ENCODE results near the gene PPP2R3B.
"Not testable (repeated sequence)": the region's sequence is repeated elsewhere in the genome, so short reads cannot be mapped to it uniquely, and the experiment has no call there.

The PPP2R3B gene

GRCh38 chrX:352582-353314 lies 34.0 kb downstream of the PPP2R3B start:
- Histone ChIP-seq H3K9me3 (replicated peaks in 1 of 2; ENCODE audit: control insufficient read depth in 2 of 2, insufficient read depth in 1 of 2, low read depth in 1 of 2, low read length in 2 of 2) (peaks cover 0 to 2% of the 10 kb centered on the region in 2 donors), H3K23ac (ENCODE audit: low read depth, low read length, poor library complexity) (peak overlapping the region; percentile 70), H3K27me3 (ENCODE audit: control insufficient read depth in 3 of 3, insufficient read depth in 3 of 3, low read depth in 1 of 3, low read length in 3 of 3) (no peaks in the 10 kb centered on the region), H3K4ac (ENCODE audit: low read length) (no peak overlapping the region), H4K8ac (ENCODE audit: low read depth, low read length) (no peak overlapping the region), H2BK5ac (ENCODE audit: low read length) (no peak overlapping the region), H2AFZ (ENCODE audit: low read length) (no peak overlapping the region), H3K14ac (ENCODE audit: low read length) (no peak overlapping the region), H3K79me1 (ENCODE audit: low read depth, low read length) (peaks cover 23% of the 10 kb centered on the region), H3K18ac (ENCODE audit: low read length) (peak overlapping the region; percentile 11), H3K27ac (replicated peaks; ENCODE audit: low read length) (no peak overlapping the region), H2BK15ac (ENCODE audit: low read length) (no peak overlapping the region), H4K91ac (ENCODE audit: low read depth, low read length, poor library complexity) (no peak overlapping the region), H3K4me3 (ENCODE audit: low read length in 2 of 2) (no peak overlapping the region), H3K9ac (ENCODE audit: low read depth, low read length, poor library complexity) (no peak overlapping the region), H3K4me2 (ENCODE audit: insufficient read depth, low read length, poor library complexity, severe bottlenecking) (no peak overlapping the region), H2BK120ac (ENCODE audit: low read depth, low read length) (no peak overlapping the region), H3K4me1 (ENCODE audit: control insufficient read depth in 2 of 2, insufficient read depth in 1 of 2, low read depth in 1 of 2, low read length in 2 of 2) (peaks cover 0 to 5% of the 10 kb centered on the region in 2 donors), H2BK12ac (ENCODE audit: low read length) (no peak overlapping the region), H2AK5ac (ENCODE audit: low read depth, low read length) (no peak overlapping the region), H3K36me3 (replicated peaks in 1 of 2; ENCODE audit: control insufficient read depth in 2 of 2, insufficient read depth in 2 of 2, low read length in 2 of 2) (peaks cover 9 to 62% of the 10 kb centered on the region in 2 donors)
- DNase-seq (ENCODE audit: low spot score), result no peak
- no CpG with 5 or more reads among the region's 39 CpGs for WGBS, 2 donors (ENCODE audit: extremely low coverage in 2 of 2, insufficient read length in 2 of 2, insufficient replicate concordance in 1 of 2)

GRCh38 chrX:352181-352580 lies 34.5 kb downstream of the PPP2R3B start:
- Histone ChIP-seq H3K4me2 (ENCODE audit: insufficient read depth, low read length, poor library complexity, severe bottlenecking) (no peak overlapping the region), H3K4me3 (ENCODE audit: low read length in 2 of 2) (no peak overlapping the region), H2BK15ac (ENCODE audit: low read length) (no peak overlapping the region), H3K27ac (replicated peaks; ENCODE audit: low read length) (no peak overlapping the region), H3K23ac (ENCODE audit: low read depth, low read length, poor library complexity) (no peak overlapping the region), H3K14ac (ENCODE audit: low read length) (no peak overlapping the region), H3K18ac (ENCODE audit: low read length) (peak overlapping the region; percentile 11), H4K8ac (ENCODE audit: low read depth, low read length) (no peak overlapping the region), H3K4me1 (ENCODE audit: control insufficient read depth in 2 of 2, insufficient read depth in 1 of 2, low read depth in 1 of 2, low read length in 2 of 2) (peaks cover 0 to 5% of the 10 kb centered on the region in 2 donors), H2BK5ac (ENCODE audit: low read length) (no peak overlapping the region), H3K27me3 (ENCODE audit: control insufficient read depth in 3 of 3, insufficient read depth in 3 of 3, low read depth in 1 of 3, low read length in 3 of 3) (no peaks in the 10 kb centered on the region), H2AFZ (ENCODE audit: low read length) (no peak overlapping the region), H3K79me1 (ENCODE audit: low read depth, low read length) (peaks cover 23% of the 10 kb centered on the region), H3K9me3 (replicated peaks in 1 of 2; ENCODE audit: control insufficient read depth in 2 of 2, insufficient read depth in 1 of 2, low read depth in 1 of 2, low read length in 2 of 2) (peaks cover 0 to 4% of the 10 kb centered on the region in 2 donors), H2BK120ac (ENCODE audit: low read depth, low read length) (no peak overlapping the region), H2BK12ac (ENCODE audit: low read length) (no peak overlapping the region), H3K9ac (ENCODE audit: low read depth, low read length, poor library complexity) (no peak overlapping the region), H4K91ac (ENCODE audit: low read depth, low read length, poor library complexity) (no peak overlapping the region), H3K36me3 (replicated peaks in 1 of 2; ENCODE audit: control insufficient read depth in 2 of 2, insufficient read depth in 2 of 2, low read length in 2 of 2) (peaks cover 9 to 63% of the 10 kb centered on the region in 2 donors), H2AK5ac (ENCODE audit: low read depth, low read length) (no peak overlapping the region), H3K4ac (ENCODE audit: low read length) (no peak overlapping the region)
- no CpG with 5 or more reads among the region's 27 CpGs for WGBS, 2 donors (ENCODE audit: extremely low coverage in 2 of 2, insufficient read length in 2 of 2, insufficient replicate concordance in 1 of 2)
- DNase-seq (ENCODE audit: low spot score), result no peak

GRCh38 chrX:351736-352135 lies 35.0 kb downstream of the PPP2R3B start:
- no peak overlapping the region for H2BK5ac ChIP-seq (ENCODE audit: low read length)
- no peak overlapping the region for H2AFZ ChIP-seq (ENCODE audit: low read length)
- no peak overlapping the region for H4K8ac ChIP-seq (ENCODE audit: low read depth, low read length)
- no peak overlapping the region for H2BK15ac ChIP-seq (ENCODE audit: low read length)
- no peak overlapping the region for H2BK12ac ChIP-seq (ENCODE audit: low read length)
- H3K9ac ChIP-seq (ENCODE audit: low read depth, low read length, poor library complexity), result no peak overlapping the region
- peaks cover 0 to 8% of the 10 kb centered on the region in 2 donors for H3K9me3 ChIP-seq (replicated peaks in 1 of 2; ENCODE audit: control insufficient read depth in 2 of 2, insufficient read depth in 1 of 2, low read depth in 1 of 2, low read length in 2 of 2)
- H3K4me2 ChIP-seq (ENCODE audit: insufficient read depth, low read length, poor library complexity, severe bottlenecking), result no peak overlapping the region
- H2BK120ac ChIP-seq (ENCODE audit: low read depth, low read length), result no peak overlapping the region
- H4K91ac ChIP-seq (ENCODE audit: low read depth, low read length, poor library complexity), result no peak overlapping the region
- WGBS, 2 donors (ENCODE audit: extremely low coverage in 2 of 2, insufficient read length in 2 of 2, insufficient replicate concordance in 1 of 2), result no CpG with 5 or more reads among the region's 10 CpGs
- H3K27me3 ChIP-seq (ENCODE audit: control insufficient read depth in 3 of 3, insufficient read depth in 3 of 3, low read depth in 1 of 3, low read length in 3 of 3), result no peaks in the 10 kb centered on the region
- H3K27ac ChIP-seq (replicated peaks; ENCODE audit: low read length), result no peak overlapping the region
- H3K4me3 ChIP-seq (ENCODE audit: low read length in 2 of 2), result no peak overlapping the region
- H3K4me1 ChIP-seq (ENCODE audit: control insufficient read depth in 2 of 2, insufficient read depth in 1 of 2, low read depth in 1 of 2, low read length in 2 of 2), result peaks cover 0 to 5% of the 10 kb centered on the region in 2 donors
- no peak overlapping the region for H3K18ac ChIP-seq (ENCODE audit: low read length)
- H3K4ac ChIP-seq (ENCODE audit: low read length), result no peak overlapping the region
- no peak overlapping the region for H3K23ac ChIP-seq (ENCODE audit: low read depth, low read length, poor library complexity)
- H3K79me1 ChIP-seq (ENCODE audit: low read depth, low read length), result peaks cover 23% of the 10 kb centered on the region
- no peak for DNase-seq (ENCODE audit: low spot score)
- H3K14ac ChIP-seq (ENCODE audit: low read length), result no peak overlapping the region
- H2AK5ac ChIP-seq (ENCODE audit: low read depth, low read length), result no peak overlapping the region
- peaks cover 13 to 64% of the 10 kb centered on the region in 2 donors for H3K36me3 ChIP-seq (replicated peaks in 1 of 2; ENCODE audit: control insufficient read depth in 2 of 2, insufficient read depth in 2 of 2, low read length in 2 of 2)

GRCh38 chrX:351324-351641 lies 35.4 kb downstream of the PPP2R3B start:
- WGBS, 2 donors (ENCODE audit: extremely low coverage in 2 of 2, insufficient read length in 2 of 2, insufficient replicate concordance in 1 of 2), result no CpG with 5 or more reads among the region's 13 CpGs
- H3K4me3 ChIP-seq (ENCODE audit: low read length in 2 of 2); H3K4ac ChIP-seq (ENCODE audit: low read length); H2BK120ac ChIP-seq (ENCODE audit: low read depth, low read length); H3K18ac ChIP-seq (ENCODE audit: low read length); H3K4me2 ChIP-seq (ENCODE audit: insufficient read depth, low read length, poor library complexity, severe bottlenecking); H3K9ac ChIP-seq (ENCODE audit: low read depth, low read length, poor library complexity); H2BK15ac ChIP-seq (ENCODE audit: low read length); H3K23ac ChIP-seq (ENCODE audit: low read depth, low read length, poor library complexity); H2AFZ ChIP-seq (ENCODE audit: low read length); H2BK12ac ChIP-seq (ENCODE audit: low read length); H2BK5ac ChIP-seq (ENCODE audit: low read length); H3K27me3 ChIP-seq (ENCODE audit: control insufficient read depth in 3 of 3, insufficient read depth in 3 of 3, low read depth in 1 of 3, low read length in 3 of 3); H3K27ac ChIP-seq (replicated peaks; ENCODE audit: low read length); DNase-seq (ENCODE audit: low spot score); H2AK5ac ChIP-seq (ENCODE audit: low read depth, low read length); H4K91ac ChIP-seq (ENCODE audit: low read depth, low read length, poor library complexity); H3K9me3 ChIP-seq (replicated peaks in 1 of 2; ENCODE audit: control insufficient read depth in 2 of 2, insufficient read depth in 1 of 2, low read depth in 1 of 2, low read length in 2 of 2); H3K4me1 ChIP-seq (ENCODE audit: control insufficient read depth in 2 of 2, insufficient read depth in 1 of 2, low read depth in 1 of 2, low read length in 2 of 2); H4K8ac ChIP-seq (ENCODE audit: low read depth, low read length): not testable (repeated sequence)
- Histone ChIP-seq H3K14ac (ENCODE audit: low read length) (peak overlapping the region; percentile 97), H3K79me1 (ENCODE audit: low read depth, low read length) (peaks cover 21% of the 10 kb centered on the region), H3K36me3 (replicated peaks in 1 of 2; ENCODE audit: control insufficient read depth in 2 of 2, insufficient read depth in 2 of 2, low read length in 2 of 2) (peaks cover 12 to 61% of the 10 kb centered on the region in 2 donors)

Measured in neuronal stem cell (in vitro differentiated cells).